RKO (cell line): Measurements from ENCODE around the gene FBXW10.
"Not testable (repeated sequence)": the region's sequence is repeated elsewhere in the genome, so short reads cannot be mapped to it uniquely, and the experiment has no call there.

ENCODE experiments used
- DNase-seq: peaks from one replicate; pipeline ENCODE4 v3.0.0-alpha.2; 2016; ENCODE audit warnings: low spot score

FBXW10 gene, protein sequence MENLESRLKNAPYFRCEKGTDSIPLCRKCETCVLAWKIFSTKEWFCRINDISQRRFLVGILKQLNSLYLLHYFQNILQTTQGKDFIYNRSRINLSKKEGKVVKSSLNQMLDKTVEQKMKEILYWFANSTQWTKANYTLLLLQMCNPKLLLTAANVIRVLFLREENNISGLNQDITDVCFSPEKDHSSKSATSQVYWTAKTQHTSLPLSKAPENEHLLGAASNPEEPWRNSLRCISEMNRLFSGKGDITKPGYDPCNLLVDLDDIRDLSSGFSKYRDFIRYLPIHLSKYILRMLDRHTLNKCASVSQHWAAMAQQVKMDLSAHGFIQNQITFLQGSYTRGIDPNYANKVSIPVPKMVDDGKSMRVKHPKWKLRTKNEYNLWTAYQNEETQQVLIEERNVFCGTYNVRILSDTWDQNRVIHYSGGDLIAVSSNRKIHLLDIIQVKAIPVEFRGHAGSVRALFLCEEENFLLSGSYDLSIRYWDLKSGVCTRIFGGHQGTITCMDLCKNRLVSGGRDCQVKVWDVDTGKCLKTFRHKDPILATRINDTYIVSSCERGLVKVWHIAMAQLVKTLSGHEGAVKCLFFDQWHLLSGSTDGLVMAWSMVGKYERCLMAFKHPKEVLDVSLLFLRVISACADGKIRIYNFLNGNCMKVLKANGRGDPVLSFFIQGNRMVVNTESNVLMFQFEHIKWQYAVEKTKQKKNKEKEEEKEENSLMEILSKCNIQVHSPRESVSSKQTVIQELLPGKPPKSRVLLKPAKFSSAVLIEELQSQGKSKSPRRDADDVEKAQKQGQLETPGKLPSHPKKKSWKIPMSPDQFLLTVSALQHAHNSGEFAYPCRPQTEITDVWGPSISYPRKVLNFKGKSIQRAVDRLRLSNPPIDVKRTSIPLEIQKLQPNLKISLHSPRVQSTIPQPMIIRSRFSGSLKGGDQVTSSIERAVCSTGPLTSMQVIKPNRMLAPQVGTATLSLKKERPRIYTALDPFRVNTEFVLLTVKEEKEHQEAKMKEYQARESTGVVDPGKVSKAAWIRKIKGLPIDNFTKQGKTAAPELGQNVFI

GRCh38 chr17:18743699-18744421 lies at the start of gene FBXW10:
FBXW10 (plus strand) TSS chr17:18744054; CDS start chr17:18744245, 191 bp downstream.
- not testable (repeated sequence) for DNase-seq

- DNase-seq, result not testable (repeated sequence)
Observed at GRCh38 chr17:18695143-18695542, 48.7 kb upstream of the FBXW10 start.

GRCh38 chr17:18698473-18699103 lies 45.3 kb upstream of the FBXW10 start:
- DNase-seq, result not testable (repeated sequence)

- not testable (repeated sequence) for DNase-seq
Observed at GRCh38 chr17:18705955-18706354, 37.9 kb upstream of the FBXW10 start.

- not testable (repeated sequence) for DNase-seq
Observed at GRCh38 chr17:18708215-18708614, 35.6 kb upstream of the FBXW10 start.

DNA sequence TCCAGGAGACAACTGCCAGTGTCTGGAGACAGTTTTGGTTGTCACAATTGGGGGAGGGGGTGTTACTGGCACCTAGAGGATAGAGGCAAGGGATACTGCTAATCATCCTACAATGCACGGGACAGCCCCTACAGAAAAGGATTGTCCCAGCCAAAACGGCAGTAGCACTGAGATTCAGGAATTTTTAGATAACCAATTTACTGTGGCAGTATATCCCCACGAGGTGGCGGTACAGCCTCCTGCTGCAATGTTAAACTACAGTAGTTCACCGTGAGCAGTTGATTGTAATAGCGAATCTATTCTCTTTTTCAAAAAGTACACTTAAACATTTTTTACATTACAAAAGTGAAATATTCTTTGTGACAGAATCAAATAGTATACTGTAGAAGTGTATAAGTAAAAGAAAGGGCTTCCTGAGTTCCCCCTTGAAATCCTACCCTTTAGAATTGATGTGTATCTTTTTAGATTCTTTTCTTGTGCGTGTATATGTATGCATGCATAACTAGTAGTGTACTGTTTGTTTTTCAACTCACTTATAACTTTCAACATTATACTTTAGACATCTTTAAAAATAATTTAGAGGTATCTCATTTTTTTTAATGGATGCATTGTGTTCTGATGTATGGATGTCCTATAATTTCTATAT lies 31.4 kb upstream of the FBXW10 start:
- DNase-seq, result peak; percentile 63

- DNase-seq, result not testable (repeated sequence)
Observed at GRCh38 chr17:18718643-18719427, 25.0 kb upstream of the FBXW10 start.

DNA sequence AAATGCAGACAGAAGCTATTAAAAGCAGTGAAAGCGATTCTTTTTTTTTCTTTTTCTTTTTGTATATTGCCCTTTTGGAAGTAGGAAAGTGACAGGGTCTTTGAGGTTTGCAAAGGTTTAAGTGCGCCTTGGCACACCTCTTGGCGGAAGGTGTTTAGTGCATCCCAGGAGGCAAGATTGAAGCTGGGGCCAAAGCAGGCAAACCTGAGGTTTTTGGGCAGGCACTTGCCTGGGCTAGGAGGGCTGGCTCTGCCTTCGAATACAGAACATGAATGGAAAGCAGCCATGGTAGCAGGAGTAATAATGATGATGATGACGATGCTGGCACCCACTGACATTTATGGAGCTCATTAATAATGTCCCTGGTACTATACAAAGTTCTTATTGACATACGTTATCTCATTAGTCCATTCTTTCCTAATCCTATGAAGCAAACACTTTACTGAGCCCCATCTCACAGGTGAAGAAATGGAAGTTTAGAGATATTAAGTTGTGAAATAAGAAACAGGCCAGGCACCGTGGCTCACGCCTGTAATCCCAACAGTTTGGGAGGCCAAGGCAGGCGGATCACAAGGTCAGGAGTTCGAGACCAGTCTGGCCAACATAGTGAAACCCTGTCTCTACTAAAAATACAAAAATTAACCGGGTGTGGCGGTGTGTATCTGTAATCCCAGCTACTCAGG lies 24.3 kb upstream of the FBXW10 start:
- DNase-seq, result not testable (repeated sequence)

DNA sequence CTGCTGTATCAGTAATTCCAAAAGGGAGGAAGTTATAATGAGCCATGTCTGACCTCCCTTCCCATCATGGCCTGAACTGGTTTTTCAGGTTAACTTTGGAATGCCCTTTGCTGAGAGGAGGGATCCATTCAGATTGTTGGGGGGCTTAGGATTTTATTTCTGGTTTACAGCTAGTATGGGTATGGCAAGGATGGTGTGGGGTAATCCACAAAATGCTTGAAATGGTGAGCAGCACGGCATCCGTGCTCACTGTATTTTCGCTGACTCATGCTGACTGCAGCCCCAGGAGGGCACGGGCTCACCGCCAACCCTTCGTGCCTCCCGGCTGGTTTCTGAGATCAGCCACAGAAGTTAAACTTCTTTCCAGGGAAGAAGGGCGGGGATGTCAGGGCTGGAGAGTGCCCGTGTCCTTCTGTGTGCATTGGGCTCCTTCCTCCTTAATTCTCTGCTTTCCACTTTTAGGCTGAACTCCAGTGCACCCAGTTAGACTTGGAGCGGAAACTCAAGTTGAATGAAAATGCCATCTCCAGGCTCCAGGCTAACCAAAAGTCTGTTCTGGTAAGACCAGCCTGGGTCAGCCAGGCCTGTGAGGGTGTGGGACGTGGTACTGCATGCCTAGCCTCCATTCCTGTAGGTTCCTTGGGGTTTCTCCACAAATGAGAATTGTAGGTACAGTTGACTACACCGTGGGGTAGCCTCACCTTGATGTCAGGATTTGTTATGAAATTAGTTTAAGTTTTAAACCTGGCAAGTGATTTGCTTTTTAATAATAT lies 21.9 kb upstream of the FBXW10 start:
- DNase-seq, result not testable (repeated sequence)

DNA sequence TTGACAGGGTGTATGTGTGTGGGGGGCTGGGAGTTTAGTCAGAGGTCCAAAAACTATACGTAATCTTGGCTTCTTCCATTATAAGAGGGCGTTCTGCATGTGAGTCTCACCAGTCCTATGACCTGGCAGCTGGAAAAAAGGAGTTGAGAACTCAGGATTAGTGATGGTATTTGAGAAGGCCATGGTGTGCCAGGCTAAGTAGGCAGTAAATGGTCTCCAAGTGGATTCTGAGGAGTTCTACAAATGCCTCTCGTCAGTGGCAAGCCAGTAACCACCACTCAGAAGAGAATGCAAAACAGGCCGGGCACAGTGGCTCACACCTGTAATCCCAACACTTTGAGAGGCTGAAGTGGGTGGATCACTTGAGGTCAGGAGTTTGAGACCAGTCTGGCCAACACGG lies 21.2 kb upstream of the FBXW10 start:
- not testable (repeated sequence) for DNase-seq

GRCh38 chr17:18723509-18723908 lies 20.3 kb upstream of the FBXW10 start:
- not testable (repeated sequence) for DNase-seq

- not testable (repeated sequence) for DNase-seq
Observed at GRCh38 chr17:18732438-18732837, 11.4 kb upstream of the FBXW10 start.

DNA sequence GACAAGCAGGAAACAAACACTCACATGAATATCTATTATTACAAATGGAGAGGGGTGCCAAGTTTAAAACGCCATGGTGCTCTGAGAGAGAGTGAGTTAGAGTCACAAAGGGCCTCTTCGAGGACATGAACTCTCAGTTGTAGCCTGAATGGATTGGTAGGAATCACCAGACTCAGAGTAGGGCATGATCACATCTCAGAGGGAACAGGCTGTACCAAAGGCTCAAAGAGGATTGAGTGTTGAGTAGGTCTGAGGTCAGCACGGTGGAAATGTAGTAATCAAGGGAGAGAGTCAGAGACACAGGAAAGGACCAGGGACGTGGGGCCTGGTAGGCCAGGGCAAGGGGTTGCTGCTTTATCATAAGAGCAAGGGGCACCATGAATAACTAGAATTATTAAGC lies 10.5 kb upstream of the FBXW10 start:
- DNase-seq, result not testable (repeated sequence)

GRCh38 chr17:18739616-18740391 lies 4.0 kb upstream of the FBXW10 start:
- DNase-seq, result not testable (repeated sequence)

DNA sequence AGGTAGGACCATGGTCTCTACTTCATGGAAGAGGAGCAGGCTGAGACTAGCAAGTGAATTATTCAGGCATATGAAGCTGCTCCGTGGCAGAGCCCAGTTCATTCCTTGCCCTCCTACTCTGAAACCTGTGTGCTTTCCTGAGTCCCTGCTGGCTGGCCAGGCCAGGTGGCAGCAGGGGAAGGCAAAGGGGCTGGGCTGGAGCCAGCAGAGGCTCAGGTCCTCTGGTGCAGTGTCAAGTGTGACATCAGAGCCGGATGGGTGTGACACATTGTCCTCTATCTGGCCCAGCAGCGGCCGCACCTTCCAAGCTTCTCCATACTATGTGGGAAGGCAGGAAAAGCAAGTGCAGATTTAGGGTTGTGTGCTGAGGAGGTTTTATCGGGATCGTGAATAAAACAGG lies 2.6 kb upstream of the FBXW10 start:
- DNase-seq, result not testable (repeated sequence)

DNA sequence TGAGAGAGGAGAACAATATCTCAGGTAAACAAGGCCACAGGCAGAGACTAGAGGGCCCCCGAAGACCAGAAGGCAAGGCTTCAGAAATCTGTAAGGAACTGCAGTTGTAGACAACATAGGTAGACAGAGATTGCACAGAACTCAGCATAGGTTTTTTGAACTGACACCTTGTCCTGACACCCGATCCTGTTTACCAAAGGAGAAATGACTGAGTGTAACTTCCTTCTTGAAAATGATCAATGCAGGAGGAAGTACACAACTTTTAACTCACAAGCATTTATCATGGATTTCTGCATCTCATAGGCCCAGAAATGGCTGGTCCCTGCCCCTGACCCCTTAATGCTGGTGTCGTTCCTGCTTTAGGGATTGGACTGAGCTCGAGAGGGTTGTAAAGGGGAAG lies 872 bp downstream of the FBXW10 start:
- DNase-seq, result not testable (repeated sequence)

DNA sequence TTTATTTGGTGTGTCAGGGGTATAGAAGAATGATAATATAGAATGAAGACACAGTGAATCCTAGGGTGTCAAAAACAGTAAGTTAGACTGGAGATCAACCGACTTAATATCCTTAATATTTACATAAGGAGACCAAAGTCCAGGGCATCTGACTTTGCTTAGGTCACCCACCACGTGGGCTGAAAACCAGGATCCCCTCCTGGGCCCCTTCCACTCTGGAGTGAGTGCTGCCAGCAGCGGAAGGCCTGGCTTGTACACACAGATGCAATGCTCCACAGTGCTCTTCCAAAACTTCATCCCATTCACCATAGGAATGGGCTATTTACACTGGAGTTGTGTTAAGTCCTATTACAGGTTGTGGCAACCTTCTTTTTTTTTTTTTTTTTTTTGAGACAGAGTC lies 2.7 kb downstream of the FBXW10 start:
- not testable (repeated sequence) for DNase-seq

- DNase-seq, result not testable (repeated sequence)
Observed at GRCh38 chr17:18747501-18747900, 3.6 kb downstream of the FBXW10 start.
